AML-193 (cell line): ENCODE data around the gene EDRF1.
"Not testable (repeated sequence)": the region's sequence is repeated elsewhere in the genome, so short reads cannot be mapped to it uniquely, and the experiment has no call there.

Experiments
- DNase-seq, 2 experiments: peaks; one replicate each; lab custom pipeline; 2025; lab: John Stamatoyannopoulos, UW

EDRF1 gene

DNA sequence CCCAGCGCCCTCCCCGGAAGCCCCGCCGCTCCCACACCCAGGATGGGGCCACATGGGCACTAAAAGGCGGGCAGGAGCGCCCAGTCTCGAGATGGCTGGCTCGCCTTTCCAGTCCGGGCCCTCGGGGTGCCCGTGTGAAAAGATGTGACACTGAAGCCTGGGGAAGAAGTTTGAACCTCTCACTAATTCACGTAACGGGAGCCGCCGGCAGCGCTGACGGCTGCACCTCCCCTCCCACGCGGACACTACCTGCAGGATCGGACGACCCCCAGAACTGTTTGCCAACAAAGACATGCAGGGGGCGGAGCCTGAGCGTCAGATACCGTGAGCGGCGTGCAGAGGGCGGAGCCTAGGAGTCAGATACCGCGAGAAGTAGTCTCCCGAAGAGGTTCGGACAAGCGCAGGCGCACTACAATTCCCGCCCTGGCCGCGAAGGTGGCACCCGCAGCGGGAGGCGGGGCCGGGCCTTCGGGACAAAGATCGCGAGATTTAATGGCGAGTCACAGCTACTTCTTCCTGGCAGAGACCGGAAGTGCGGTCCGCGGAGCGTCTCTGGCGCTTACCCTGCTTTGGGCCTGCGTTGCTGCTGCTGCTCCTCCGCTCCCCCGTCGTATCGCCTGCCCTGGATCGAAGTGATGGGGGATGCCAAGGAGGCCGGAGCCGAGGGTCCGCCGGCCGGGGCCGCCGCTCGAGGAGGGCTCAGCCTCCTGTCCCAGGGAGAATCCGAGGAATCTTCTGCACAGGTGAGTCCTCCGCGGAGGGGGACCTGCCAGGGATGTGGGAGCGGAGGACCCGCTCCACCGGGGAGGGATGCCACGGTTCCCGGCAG, at the start of gene EDRF1:
Gene EDRF1, plus strand, starts transcription at position 537 of the 829 bp plus-strand sequence. Its CDS starts 99 bp downstream, at position 636.
- peak; percentile 96 to 97 for DNase-seq

DNA sequence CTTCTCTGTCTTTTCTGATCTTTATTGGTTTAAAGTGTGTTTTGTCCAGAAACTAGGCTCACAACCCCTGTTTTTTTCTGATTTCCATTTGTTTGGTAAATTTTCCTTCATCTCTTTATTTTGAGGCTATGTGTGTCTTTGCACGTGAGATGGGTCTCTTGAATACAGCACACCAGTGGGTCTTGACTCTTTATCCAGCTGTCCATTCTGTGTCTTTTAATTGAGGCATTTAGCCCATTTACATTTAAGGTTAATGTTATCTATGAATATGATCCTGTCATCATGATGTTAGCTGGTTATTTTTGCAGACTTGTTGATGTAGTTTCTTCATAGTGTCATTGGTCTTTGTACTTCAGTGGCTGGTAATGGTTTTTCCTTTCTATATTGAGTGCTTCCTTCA, 46.6 kb upstream of the EDRF1 start:
- DNase-seq: no peak

DNA sequence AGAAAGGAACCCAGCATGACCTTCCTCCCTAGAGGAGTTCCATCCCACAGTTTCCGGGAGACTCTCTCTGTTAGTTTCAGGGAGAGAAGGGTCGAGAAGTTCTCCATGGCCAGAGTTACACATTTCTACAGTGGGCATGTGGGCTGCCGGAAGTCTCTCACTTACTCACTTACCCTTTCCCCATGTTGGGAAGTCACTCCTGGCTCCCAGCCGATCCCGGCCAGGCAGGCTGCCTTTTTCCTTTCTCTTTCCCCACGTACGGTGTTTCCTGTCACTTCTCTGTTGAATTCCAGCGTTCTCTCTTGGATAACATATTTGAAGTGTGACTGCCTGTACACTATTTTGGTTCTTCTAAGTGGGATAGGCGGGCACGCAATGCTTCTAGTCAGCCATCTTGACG, 40.1 kb upstream of the EDRF1 start:
- no peak for DNase-seq

DNA sequence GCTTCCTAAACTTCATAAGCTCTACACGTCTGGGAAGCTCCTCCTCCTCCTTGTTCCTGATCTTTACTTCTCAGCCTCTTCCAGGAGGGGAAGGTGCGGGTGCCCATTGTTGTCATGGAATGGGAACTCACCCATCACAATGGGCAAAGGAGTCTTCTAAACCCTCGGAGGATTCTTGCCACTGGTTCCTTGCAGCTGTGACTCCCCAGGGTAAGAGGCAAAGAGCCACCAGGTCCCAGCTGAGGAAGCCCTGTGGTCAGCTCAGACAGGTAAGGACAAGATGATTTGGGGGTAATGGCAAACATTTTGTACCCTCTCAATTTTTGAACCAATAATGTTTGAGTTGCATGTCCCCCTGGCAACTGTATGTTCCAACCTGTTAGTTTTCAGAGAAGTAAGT, 36.4 kb upstream of the EDRF1 start, which contains the start of gene TEX36:
Gene TEX36, minus strand, starts transcription at position 101 of the 400 bp plus-strand sequence. CDS start 174 bp downstream, outside the sequence.
- DNase-seq: no peak

- no peak for DNase-seq
These were observed 35.7 kb upstream of the EDRF1 start for GRCh38 chr10:125683821-125684220.

DNA sequence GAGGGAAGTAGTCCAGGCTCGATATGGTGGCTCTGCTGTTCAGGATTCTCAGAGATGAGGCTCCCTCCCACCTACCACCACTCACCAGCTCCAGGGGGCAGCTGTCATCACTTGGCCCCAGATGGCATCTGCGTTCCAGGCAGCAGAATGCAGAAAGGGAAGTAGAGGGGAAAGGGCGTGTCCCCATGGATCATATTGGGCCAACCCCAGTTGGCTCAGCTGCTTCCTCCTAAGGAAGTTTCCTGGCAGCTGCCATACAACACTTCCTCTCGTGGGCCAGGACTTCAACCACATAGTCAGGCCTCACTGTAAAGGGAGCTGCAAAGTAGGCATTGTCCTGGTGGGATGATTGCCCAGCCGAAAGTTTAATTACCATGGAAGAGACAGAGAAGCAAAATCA, 34.9 kb upstream of the EDRF1 start:
- DNase-seq: no peak

GRCh38 chr10:125687507-125688185, 31.9 kb upstream of the EDRF1 start:
- DNase-seq: no peak

GRCh38 chr10:125689955-125690569, 29.4 kb upstream of the EDRF1 start:
- no peak for DNase-seq

DNA sequence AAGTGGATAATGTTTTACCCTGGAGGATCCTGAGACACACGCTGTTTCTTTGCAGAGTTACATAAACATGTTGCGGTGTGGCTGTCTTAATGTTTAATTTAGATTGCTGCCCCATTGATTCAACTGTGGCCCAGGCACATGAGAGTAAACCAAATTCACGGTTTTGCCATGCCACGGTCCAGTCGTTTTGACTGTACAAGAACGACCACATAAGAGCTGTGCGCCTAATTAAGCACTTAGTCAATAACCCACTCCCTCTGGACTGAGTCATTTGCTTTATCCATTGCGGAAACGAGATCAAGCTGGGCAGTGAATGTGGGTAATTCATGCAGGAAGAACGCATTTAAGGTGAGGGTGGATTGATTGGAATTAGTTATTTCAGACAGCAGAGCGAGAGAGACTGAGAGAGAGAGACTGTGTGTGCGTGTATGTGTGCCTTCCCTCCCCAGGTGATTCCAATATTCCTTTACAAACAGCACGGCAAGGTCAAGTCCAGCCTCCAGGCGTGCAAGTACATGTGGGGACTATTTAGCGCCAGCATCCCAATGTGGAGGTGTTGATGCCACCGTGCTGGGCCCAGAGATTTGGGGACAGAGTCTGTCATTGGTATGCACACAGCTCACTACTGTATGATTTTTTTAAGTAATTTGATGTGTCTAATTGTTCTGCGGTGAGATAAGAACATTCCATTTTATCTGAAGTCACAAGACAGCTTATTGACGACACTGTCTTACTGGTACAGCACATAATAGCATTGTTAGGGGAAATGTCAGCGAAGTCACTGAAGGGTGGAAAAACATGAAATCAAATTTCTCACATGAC, 28.1 kb upstream of the EDRF1 start:
- no peak for DNase-seq

DNA sequence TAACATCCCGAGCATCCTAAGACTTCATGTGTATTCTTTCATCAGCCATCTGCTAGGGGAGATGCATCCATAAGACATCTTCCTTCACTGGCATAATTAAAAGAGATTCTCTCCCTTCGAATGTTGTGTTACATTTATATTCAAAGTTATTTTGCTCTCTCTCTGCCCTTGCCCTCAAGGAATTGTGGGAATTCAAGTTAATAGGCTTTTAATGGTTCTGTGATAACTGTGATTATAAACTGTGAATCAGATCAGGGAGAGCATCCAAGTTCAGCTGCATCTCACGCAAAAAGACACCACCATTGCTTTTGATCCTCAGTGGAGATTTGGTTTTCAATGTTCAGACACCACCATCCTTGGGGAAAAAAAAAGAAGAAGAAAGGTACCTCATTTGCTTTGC, 27.3 kb upstream of the EDRF1 start:
- DNase-seq: no peak

GRCh38 chr10:125692601-125693523, 26.6 kb upstream of the EDRF1 start:
- no peak for DNase-seq

GRCh38 chr10:125693524-125693847, 26.0 kb upstream of the EDRF1 start:
- DNase-seq: no peak

DNA sequence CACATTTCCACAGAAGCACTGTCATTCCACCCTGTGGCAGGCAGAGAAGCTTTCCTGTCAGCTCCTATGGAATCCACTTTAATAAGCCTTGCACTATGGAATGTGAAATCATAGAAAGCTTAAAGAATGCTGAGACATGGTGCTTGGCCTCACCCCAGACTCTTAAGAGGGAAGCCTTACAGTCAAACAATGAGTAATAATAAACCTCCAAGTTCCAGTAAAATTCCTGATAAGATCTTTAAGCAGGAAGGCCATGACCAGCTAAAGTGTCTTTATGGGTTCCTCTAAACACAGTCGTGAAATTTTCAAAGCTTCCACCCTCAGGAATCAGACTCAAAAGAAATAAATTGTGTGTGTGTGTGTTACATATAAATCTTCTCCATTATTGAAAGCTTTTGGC, 24.6 kb upstream of the EDRF1 start:
- DNase-seq: no peak

GRCh38 chr10:125696884-125697283, 22.6 kb upstream of the EDRF1 start:
- not testable (repeated sequence) for DNase-seq

- no peak for DNase-seq
These were observed 21.0 kb upstream of the EDRF1 start for GRCh38 chr10:125698481-125698998.

- DNase-seq: no peak
These were observed 19.9 kb upstream of the EDRF1 start for GRCh38 chr10:125699562-125700143.

DNA sequence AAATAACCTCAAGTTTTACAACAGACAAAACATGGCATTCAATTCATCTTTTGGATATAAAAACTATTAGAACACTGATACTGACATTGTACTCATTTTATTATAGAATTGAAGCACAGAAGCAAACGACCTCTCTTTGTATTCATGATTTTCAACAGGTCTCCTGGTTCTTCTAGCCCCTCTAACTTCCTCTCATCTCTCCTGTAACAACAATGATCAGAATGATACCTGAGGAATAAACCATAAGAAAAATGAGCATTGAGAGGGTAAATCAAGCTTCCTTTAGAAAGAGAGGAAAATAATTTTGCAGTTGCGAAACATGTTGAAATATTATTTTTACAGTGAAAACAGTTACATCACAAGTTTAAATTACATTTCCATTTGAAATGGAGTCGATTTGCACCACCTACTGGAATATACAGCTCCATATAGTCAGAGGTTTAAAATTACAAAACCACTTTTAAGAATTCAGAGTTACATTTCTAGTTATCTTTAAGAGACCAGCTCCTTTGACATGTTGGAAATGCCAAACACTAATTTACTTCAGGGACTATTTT, 19.1 kb upstream of the EDRF1 start:
- peak; percentile 20 to 38 for DNase-seq

- no peak for DNase-seq
These were observed 11.7 kb upstream of the EDRF1 start for GRCh38 chr10:125707541-125708468.

GRCh38 chr10:125708971-125709503, 10.5 kb upstream of the EDRF1 start:
- no peak for DNase-seq
